ENCODE results near the gene PADI3. TPM values are rescaled to one million over a fixed set of nuclear protein-coding genes. Genes with fewer than 3 reads are reported as not detected.

The PADI3 gene
- total and polyA plus RNA-seq, 2 of the 4 experiments (the other 2 are of a cell fraction): not detected

DNA sequence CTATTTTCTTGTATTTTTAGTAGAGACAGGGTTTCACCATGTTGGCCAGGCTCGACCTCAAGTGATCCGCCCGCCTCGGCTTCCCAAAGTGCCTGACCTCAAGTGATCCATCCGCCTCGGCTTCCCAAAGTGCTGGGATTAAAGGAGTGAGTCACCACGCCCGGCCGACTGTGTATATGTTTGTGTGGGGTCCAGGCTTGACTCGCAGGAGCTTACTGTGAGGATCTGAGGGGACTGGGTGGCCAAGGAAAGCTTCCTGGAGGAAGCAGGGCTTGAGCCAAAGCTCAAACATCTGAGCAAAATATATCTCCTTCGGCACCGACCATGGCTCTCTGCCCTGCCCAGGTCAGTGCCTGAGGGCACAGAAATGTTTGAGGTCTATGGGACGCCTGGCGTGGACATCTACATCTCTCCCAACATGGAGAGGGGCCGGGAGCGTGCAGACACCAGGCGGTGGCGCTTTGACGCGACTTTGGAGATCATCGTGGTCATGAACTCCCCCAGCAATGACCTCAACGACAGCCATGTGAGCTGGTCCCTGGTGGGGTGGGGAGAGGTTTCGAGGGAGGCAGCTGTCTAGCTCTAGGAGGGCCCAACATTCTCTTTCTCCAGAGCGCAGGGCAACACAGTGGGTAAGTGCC is 10.5 kb downstream of the PADI3 start:
- Histone ChIP-seq H2BK5ac (ENCODE audit: low read depth, low read length, poor library complexity, severe bottlenecking) (no peak overlapping the region), H2BK120ac (ENCODE audit: low read depth, low read length) (peak overlapping the region; percentile 45; the same call in 1 of the 2 replicates), H3K14ac (replicated peaks; ENCODE audit: low read depth, low read length) (no peak overlapping the region; the same call in 1 of the 2 replicates), H4K20me1 (ENCODE audit: insufficient read depth, low read length) (peaks cover 4% of the 10 kb centered on the region; the same call in 1 of the 2 replicates), H3K9me3 (ENCODE audit: control insufficient read depth, insufficient read depth, low read length) (no peaks in the 10 kb centered on the region; the same call in 1 of the 2 replicates), H4K5ac (ENCODE audit: low read depth, low read length) (no peak overlapping the region), H3K23ac (ENCODE audit: low read depth, low read length) (no peak overlapping the region), H3K79me1 (ENCODE audit: low read depth in 1 of 2, low read length in 2 of 2) (no peaks in the 10 kb centered on the region), H3K18ac (ENCODE audit: low read depth, low read length) (no peak overlapping the region), H2AK9ac (replicated peaks; ENCODE audit: low read depth, low read length, poor library complexity) (peak overlapping the region; percentile 15), H3K4me3 (ENCODE audit: insufficient read depth, low read depth, low read length) (no peak overlapping the region), H4K91ac (ENCODE audit: insufficient read depth, low read depth, low read length) (no peak overlapping the region; the same call in 1 of the 2 replicates), H3K36me3 (ENCODE audit: control insufficient read depth, insufficient read depth, low read length) (no peaks in the 10 kb centered on the region), H3K4ac (ENCODE audit: low read depth, low read length) (peak overlapping the region; percentile 35; the same call in 1 of the 2 replicates), H2BK20ac (ENCODE audit: low read depth, low read length) (peak overlapping the region; percentile 26; the same call in 1 of the 2 replicates), H3K9me1 (ENCODE audit: insufficient read depth, low read length) (no peaks in the 10 kb centered on the region; the same call in 1 of the 2 replicates), H2BK15ac (ENCODE audit: low read depth, low read length) (no peak overlapping the region), H3K27ac (ENCODE audit: insufficient read depth, low read length) (no peak overlapping the region), H3K9ac (ENCODE audit: low read depth, low read length) (no peak overlapping the region), H2AK5ac (ENCODE audit: low read depth, low read length) (peak overlapping the region; percentile 58; the same call in 1 of the 2 replicates), H2AFZ (replicated peaks; ENCODE audit: low read length, poor library complexity) (peak overlapping the region; percentile 64), H3K27me3 (ENCODE audit: control insufficient read depth, insufficient read depth, low read length) (peaks cover 15% of the 10 kb centered on the region), H4K8ac (ENCODE audit: low read depth in 2 of 2, low read length in 2 of 2) (peak overlapping the region in 1 of 2 experiments; percentile 10; a peak in 1 of 4 replicates), H3K4me2 (ENCODE audit: low read depth, low read length) (no peak overlapping the region), H3K56ac (ENCODE audit: extremely low read depth, insufficient read depth, low read length) (no peak overlapping the region; the same call in 1 of the 2 replicates), H3K4me1 (ENCODE audit: control insufficient read depth, insufficient read depth, low read length) (peaks cover 7% of the 10 kb centered on the region)
- in situ Hi-C loops (cut with MboI; ENCODE audit: low sequenced_read_pairs) (no loop called here), dilution Hi-C loops (cut with HindIII; ENCODE audit: low sequenced_read_pairs, unreplicated experiment) (no loop called here), intact Hi-C loops (cut with micrococcal nuclease) (no loop called here)
- ATAC-seq (ENCODE audit: low read depth) (peak; percentile 90), DNase-seq (peak; percentile 63)
- TF ChIP-seq MXI1 (IDR thresholded peaks at IDR 0.05; ENCODE audit: borderline replicate concordance, low read depth, low read length): no peak
- TF ChIP-seq RFX5 (IDR thresholded peaks at IDR 0.05; ENCODE audit: low read depth, low read length): no peak
- TF ChIP-seq, protein P1, sequence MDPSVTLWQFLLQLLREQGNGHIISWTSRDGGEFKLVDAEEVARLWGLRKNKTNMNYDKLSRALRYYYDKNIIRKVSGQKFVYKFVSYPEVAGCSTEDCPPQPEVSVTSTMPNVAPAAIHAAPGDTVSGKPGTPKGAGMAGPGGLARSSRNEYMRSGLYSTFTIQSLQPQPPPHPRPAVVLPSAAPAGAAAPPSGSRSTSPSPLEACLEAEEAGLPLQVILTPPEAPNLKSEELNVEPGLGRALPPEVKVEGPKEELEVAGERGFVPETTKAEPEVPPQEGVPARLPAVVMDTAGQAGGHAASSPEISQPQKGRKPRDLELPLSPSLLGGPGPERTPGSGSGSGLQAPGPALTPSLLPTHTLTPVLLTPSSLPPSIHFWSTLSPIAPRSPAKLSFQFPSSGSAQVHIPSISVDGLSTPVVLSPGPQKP (IDR thresholded peaks at IDR 0.05; ENCODE audit: borderline replicate concordance, low read depth, low read length): no peak
- no peak for TF ChIP-seq RAD21 (IDR thresholded peaks at IDR 0.05; ENCODE audit: low read length)
- TF ChIP-seq NFE2L2 (IDR thresholded peaks at IDR 0.05; ENCODE audit: low read depth, low read length): no peak
- no peak for TF ChIP-seq CTCF (conservative IDR thresholded peaks at IDR 0.05; ENCODE audit: low read depth, low read length)
- TF ChIP-seq MAZ (IDR thresholded peaks at IDR 0.05; ENCODE audit: borderline replicate concordance, low read depth, low read length): no peak
- TF ChIP-seq FOS (IDR thresholded peaks at IDR 0.05; ENCODE audit: low read depth, low read length): peak; percentile 69
- no peak for TF ChIP-seq BHLHE40 (IDR thresholded peaks at IDR 0.05; ENCODE audit: low read depth, low read length)
- TF ChIP-seq CHD1 (IDR thresholded peaks at IDR 0.05; ENCODE audit: low read depth, low read length): no peak
- peak; percentile 58 for TF ChIP-seq RCOR1 (IDR thresholded peaks at IDR 0.05; ENCODE audit: insufficient replicate concordance, low read length)
- TF ChIP-seq, protein P2, sequence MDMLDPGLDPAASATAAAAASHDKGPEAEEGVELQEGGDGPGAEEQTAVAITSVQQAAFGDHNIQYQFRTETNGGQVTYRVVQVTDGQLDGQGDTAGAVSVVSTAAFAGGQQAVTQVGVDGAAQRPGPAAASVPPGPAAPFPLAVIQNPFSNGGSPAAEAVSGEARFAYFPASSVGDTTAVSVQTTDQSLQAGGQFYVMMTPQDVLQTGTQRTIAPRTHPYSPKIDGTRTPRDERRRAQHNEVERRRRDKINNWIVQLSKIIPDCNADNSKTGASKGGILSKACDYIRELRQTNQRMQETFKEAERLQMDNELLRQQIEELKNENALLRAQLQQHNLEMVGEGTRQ (IDR thresholded peaks at IDR 0.05; ENCODE audit: low read depth, low read length): no peak
- 0% methylated on average over 1 of the region's 24 CpGs; no CpG with 5 or more reads in 1 of the 2 experiments for WGBS, 2 experiments (ENCODE audit: extremely low coverage in 2 of 2, insufficient read length in 1 of 2)
- ChIA-PET POLR2A (ENCODE audit: unreplicated experiment) (interaction anchor here (0.6 kb wide), 1 partner anchor 308 kb away, joined by 4 read pairs; no protein-coding TSS in a partner anchor), CTCF (interaction anchor here (1.8 kb wide), 1 partner anchor 22 kb away, joined by 8 read pairs; no protein-coding TSS in a partner anchor)
- no TSS peak for BruUV-seq (replicated peaks)
